Testis (tissue), 3 donors: ENCODE data around the gene CRNKL1. TPM values are rescaled to one million over a fixed set of nuclear protein-coding genes. Genes with fewer than 3 reads are reported as not detected.

Experiments
- DNase-seq: peaks from one replicate; pipeline ENCODE4 v3.0.0-alpha.2; 2019
- H3K27ac ChIP-seq, 2 donors: fragments of 200-600 bp; sonication (generic); one replicate each; pipeline ENCODE4 v1.5.1; 2019
- H3K27me3 ChIP-seq: fragments of 200-600 bp; sonication (generic); one replicate; pipeline ENCODE4 v1.5.1; 2019
- H3K36me3 ChIP-seq: fragments of 200-600 bp; sonication (generic); one replicate; pipeline ENCODE4 v1.5.1; 2017; ENCODE audit warnings: low read depth; ENCODE audit errors: missing control alignments
- H3K4me1 ChIP-seq: fragments of 200-600 bp; sonication (generic); one replicate; pipeline ENCODE4 v1.5.1; 2019
- H3K4me3 ChIP-seq, 2 donors: fragments of 200-600 bp; sonication (generic); one replicate each; pipeline ENCODE4 v1.5.1; 2017 to 2019
- H3K9me3 ChIP-seq: fragments of 200-600 bp; sonication (generic); one replicate; pipeline ENCODE4 v1.5.1; 2017
- POLR2A ChIP-seq: fragments of 450-650 bp; IDR thresholded peaks from one replicate; pipeline ENCODE4 v1.6.1; 2017; ENCODE audit warnings: antibody characterized with exemption, mild to moderate bottlenecking, moderate library complexity
- WGBS, 2 donors: methylation state at CpG; one replicate each; pipeline ENCODE4 v1.1.5; 2018; 5-methylcytosine and 5-hydroxymethylcytosine counted together
- intact Hi-C: fragments of 100-400 bp; cut with DNase I; formaldehyde crosslinking; loops from one replicate; pipeline ENCODE4 v1.15.1; 2023; ENCODE audit warnings: low total_unique reads
- polyA plus RNA-seq: library from polyadenylated mRNA; stranded (reverse); fragments of 350-450 nt; fragmentation: Illumina TruSeq; extraction: RNeasy Lipid Tissue Mini Kit (QIAGEN cat#74804); gene quantifications from one replicate; pipeline ENCODE4 v1.2.3, GENCODE V29; 2014; ENCODE audit warnings: low read depth, low replicate concordance; ENCODE audit not compliant: insufficient read depth
- total RNA-seq, 2 donors: library from RNA; depleted of rRNA; stranded (reverse); fragments of >200 nt; gene quantifications; one replicate each; pipeline ENCODE4 v1.2.3, GENCODE V29; 2016
- TF ChIP-seq, protein P1 (sequence below), 3 experiments: fragments of 450-650 bp in 2 of 3; fragments of 200-600 bp in 1 of 3; sonication (generic) in 1 of 3; IDR thresholded peaks; one replicate each; pipeline ENCODE4 v1.5.1; 2016 to 2019; ENCODE audit warnings: antibody characterized with exemption in 3 of 3, mild to moderate bottlenecking in 2 of 3, moderate library complexity in 1 of 3

The CRNKL1 gene
- total and polyA plus RNA-seq, 3 donors from 2014 or later, result 22.1 to 26.9 (median 26.3) TPM

DNA sequence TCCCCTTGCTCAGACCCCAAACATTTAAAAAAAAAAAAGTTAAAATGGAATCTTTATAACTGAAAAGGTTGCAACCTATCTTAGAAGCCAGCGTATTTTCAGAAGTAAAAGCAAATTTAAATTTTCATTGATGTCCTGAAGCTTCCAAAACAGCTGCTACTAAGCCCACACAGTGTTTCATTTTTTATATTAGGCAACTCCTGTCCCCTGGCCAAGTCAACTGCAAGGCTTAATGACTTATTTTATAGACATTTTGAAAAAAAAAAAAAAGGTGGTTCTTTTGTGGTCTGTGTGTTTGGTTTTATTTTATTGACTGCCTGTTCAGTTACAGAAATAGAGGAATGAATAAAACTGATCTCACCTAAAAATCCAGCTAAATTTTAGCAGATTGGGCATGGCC is 13.1 kb upstream of the CRNKL1 start:
- H3K27ac ChIP-seq, result no peak overlapping the region
- no peak overlapping the region for H3K4me3 ChIP-seq
- no peaks in the 10 kb centered on the region for H3K27me3 ChIP-seq
- DNase-seq, result no peak
- intact Hi-C loops, result no loop called here
- H3K4me1 ChIP-seq, result no peaks in the 10 kb centered on the region
- H3K9me3 ChIP-seq, result no peaks in the 10 kb centered on the region
- no peak for TF ChIP-seq POLR2A
- TF ChIP-seq, protein P1, sequence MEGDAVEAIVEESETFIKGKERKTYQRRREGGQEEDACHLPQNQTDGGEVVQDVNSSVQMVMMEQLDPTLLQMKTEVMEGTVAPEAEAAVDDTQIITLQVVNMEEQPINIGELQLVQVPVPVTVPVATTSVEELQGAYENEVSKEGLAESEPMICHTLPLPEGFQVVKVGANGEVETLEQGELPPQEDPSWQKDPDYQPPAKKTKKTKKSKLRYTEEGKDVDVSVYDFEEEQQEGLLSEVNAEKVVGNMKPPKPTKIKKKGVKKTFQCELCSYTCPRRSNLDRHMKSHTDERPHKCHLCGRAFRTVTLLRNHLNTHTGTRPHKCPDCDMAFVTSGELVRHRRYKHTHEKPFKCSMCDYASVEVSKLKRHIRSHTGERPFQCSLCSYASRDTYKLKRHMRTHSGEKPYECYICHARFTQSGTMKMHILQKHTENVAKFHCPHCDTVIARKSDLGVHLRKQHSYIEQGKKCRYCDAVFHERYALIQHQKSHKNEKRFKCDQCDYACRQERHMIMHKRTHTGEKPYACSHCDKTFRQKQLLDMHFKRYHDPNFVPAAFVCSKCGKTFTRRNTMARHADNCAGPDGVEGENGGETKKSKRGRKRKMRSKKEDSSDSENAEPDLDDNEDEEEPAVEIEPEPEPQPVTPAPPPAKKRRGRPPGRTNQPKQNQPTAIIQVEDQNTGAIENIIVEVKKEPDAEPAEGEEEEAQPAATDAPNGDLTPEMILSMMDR (IDR thresholded peaks at IDR 0.05), result no peak
- no peaks in the 10 kb centered on the region for H3K36me3 ChIP-seq
- WGBS, 2 donors, result 68 to 82% methylated on average over 1 of the region's 1 CpG

DNA sequence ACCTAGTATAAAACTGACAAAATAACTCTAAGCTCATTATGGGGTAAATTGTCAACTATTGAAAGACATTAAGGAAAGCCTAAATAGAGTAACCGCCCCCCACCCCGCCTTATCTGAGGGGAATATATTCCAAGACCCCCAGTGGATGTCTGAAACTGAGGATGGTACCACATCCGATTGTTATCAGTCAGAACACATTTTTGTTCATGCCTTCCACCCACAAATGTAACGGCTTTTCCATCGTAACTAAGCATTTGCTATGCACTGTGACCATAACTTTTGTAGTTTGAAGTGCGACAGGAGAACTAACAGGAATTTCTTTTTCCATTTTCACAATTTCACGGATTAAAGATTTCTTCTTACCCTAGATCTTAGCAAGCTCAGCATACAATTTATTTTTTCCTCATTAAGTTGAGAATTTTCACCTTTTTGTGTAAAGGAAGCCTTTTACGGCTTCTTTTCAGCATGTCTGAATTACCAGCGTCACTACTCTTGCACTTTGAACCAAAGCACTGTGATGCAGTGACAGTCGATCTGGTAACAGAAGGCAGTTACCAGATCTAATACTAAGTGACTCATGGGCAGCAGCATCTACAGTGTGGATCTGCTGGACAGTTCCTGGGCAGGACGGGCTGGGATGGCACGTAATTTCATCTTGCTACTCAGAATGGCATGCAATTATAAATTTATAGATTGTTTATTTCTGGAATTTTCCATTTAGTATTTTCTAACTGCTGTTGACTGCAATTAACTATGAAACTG is 11.9 kb upstream of the CRNKL1 start:
- WGBS, 2 donors, result 69 to 73% methylated on average over 12 of the region's 12 CpGs
- intact Hi-C loops, result no loop called here
- Histone ChIP-seq H3K27ac (no peak overlapping the region), H3K4me1 (no peaks in the 10 kb centered on the region), H3K9me3 (no peaks in the 10 kb centered on the region), H3K4me3 (no peak overlapping the region), H3K36me3 (no peaks in the 10 kb centered on the region), H3K27me3 (no peaks in the 10 kb centered on the region)
- no peak for TF ChIP-seq POLR2A
- TF ChIP-seq, protein P1 (IDR thresholded peaks at IDR 0.05), result no peak
- DNase-seq, result no peak

- intact Hi-C loops, result no loop called here
- H3K4me3 ChIP-seq, result no peak overlapping the region
- H3K27ac ChIP-seq, result no peak overlapping the region
- DNase-seq, result no peak
- no peaks in the 10 kb centered on the region for H3K9me3 ChIP-seq
- H3K27me3 ChIP-seq, result no peaks in the 10 kb centered on the region
- WGBS, 2 donors, result 86 to 88% methylated on average over 6 of the region's 6 CpGs
- TF ChIP-seq, protein P1 (IDR thresholded peaks at IDR 0.05), result no peak
- TF ChIP-seq POLR2A, result no peak
- H3K36me3 ChIP-seq, result no peaks in the 10 kb centered on the region
- no peaks in the 10 kb centered on the region for H3K4me1 ChIP-seq
Observed at GRCh38 chr20:20060234-20060998, 8.2 kb upstream of the CRNKL1 start.

DNA sequence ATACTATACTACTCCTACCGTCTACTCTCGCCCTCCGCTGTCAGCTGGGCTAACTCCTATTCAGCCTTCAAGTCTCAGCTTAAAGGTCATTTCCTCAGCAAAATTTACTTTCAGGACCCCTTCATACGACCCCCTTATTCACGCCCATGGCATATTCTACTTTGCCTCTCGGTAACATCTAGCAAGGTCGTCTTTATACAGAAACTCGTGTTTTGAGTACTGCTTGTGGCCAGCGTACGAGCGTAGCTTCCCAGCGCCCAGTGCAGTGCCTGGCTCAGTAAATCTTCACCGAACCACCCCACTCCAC is 546 bp downstream of the CRNKL1 start:
- Histone ChIP-seq H3K4me3 (peak overlapping the region; percentile 65 to 92), H3K27me3 (no peaks in the 10 kb centered on the region), H3K36me3 (no peaks in the 10 kb centered on the region), H3K4me1 (peaks cover 7% of the 10 kb centered on the region), H3K9me3 (no peaks in the 10 kb centered on the region), H3K27ac (peak overlapping the region; percentile 62 to 71)
- TF ChIP-seq, protein P1 (IDR thresholded peaks at IDR 0.05), result no peak
- no peak for TF ChIP-seq POLR2A
- DNase-seq, result no peak
- intact Hi-C loops, result no loop called here
- WGBS, 2 donors, result 1 to 2% methylated on average over 13 of the region's 13 CpGs
